ENCODE data around the gene IPPK. TPM values are rescaled to one million over a fixed set of nuclear protein-coding genes. Genes with fewer than 3 reads are reported as not detected.

IPPK gene
- total and polyA plus RNA-seq, 2 of the 8 experiments (the other 6 are each of a cell fraction or from before 2014, with no cell fraction given), result 10.5 to 13.6 TPM

DNA sequence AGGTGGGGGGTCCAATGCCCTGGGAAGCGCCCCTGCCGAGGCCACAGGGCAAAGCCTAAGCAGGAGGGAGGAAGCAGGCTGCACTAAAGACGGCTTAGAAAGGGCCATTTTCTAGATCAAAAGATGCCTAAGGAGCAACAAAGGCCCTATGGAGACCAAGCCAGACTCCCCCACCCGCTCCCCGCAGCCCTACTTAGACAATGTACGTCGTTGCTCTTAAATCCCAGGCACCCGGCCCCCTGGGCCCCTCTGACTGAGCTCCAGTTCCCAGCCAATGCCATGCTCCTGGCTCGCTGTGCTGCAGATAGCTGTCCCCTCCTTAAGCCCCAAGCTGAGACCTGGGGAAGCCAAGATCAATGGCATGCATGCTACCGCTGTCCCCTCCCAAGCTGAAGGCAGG is 10.3 kb downstream of the IPPK start (continued):
- TF ChIP-seq EGR1 (IDR thresholded peaks at IDR 0.05; ENCODE audit: borderline replicate concordance, low read depth, low read length) (no peak), BACH1 (IDR thresholded peaks at IDR 0.05; ENCODE audit: low read length) (no peak), TAF1 (IDR thresholded peaks at IDR 0.05; ENCODE audit: low read depth, low read length) (no peak)

Measured in H1 (cell line).